Hippocampal formation (tissue), 2 donors: ENCODE data around the gene B3GNT2.
"Not testable (repeated sequence)": the region's sequence is repeated elsewhere in the genome, so short reads cannot be mapped to it uniquely, and the experiment has no call there.

Experiments
- DNase-seq, 2 donors: peaks; one replicate each; lab custom pipeline; 2025; lab: John Stamatoyannopoulos, UW

B3GNT2 gene, protein sequence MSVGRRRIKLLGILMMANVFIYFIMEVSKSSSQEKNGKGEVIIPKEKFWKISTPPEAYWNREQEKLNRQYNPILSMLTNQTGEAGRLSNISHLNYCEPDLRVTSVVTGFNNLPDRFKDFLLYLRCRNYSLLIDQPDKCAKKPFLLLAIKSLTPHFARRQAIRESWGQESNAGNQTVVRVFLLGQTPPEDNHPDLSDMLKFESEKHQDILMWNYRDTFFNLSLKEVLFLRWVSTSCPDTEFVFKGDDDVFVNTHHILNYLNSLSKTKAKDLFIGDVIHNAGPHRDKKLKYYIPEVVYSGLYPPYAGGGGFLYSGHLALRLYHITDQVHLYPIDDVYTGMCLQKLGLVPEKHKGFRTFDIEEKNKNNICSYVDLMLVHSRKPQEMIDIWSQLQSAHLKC

GRCh38 chr2:62195421-62196277 is at the start of gene B3GNT2:
Gene B3GNT2 (plus strand): TSS chr2:62196115. CDS start chr2:62222221, 26,106 bp downstream.
- peak; percentile 74 to 81 for DNase-seq

GRCh38 chr2:62146790-62147189 is 49.1 kb upstream of the B3GNT2 start:
- not testable (repeated sequence) for DNase-seq

DNA sequence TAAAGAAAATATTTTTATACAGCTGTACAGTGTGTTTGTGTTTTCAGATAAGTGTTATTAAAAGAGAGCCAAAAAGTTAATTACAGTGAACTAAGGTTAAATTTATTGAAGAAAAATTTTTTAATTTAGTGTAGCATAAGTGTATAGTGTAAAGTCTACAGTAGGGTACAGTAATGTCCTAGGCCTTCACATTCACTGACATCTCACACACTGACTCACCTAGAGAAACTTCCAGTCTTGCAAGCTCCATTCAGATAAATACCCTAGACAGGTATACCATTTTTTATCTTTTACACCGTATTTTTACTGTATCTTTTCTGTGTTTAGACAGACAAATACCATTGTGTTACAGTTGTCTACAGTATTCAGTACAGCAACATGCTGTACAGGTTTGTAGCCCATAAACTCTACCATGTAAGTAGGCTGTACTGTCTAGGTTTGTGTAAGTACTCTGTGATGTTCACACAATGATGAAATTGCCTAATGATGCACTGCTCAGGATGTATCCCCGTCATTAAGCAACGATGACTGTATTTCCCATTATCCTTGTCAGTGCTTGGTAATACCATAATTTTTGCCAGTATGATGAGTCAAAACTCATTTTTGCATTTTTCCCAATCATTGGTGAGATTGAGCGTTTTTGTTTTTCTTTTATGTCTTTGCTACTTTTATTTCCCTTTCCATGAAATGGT is 48.2 kb upstream of the B3GNT2 start:
- no peak for DNase-seq

GRCh38 chr2:62149708-62150107 is 46.2 kb upstream of the B3GNT2 start:
- DNase-seq: no peak

GRCh38 chr2:62150597-62151305 is 45.2 kb upstream of the B3GNT2 start:
- DNase-seq: no peak

DNA sequence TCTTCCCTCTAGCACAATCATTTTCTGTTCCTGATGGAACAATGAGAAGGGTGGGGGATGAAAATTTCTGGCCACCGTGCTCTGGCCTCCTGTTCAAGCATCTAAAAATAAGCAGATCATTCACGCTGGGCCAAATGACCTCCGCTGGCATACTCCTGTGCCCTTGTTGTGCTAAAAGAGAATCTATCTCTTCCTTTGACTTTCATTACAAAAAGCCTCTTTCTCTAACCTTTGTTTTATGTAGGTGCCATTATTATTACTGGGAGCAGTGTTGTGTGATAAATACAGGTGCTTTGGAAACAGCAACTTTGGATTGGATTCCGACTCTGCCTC is 44.6 kb upstream of the B3GNT2 start:
- DNase-seq: no peak

- no peak for DNase-seq
Observed at GRCh38 chr2:62152000-62152399, 43.9 kb upstream of the B3GNT2 start.

DNA sequence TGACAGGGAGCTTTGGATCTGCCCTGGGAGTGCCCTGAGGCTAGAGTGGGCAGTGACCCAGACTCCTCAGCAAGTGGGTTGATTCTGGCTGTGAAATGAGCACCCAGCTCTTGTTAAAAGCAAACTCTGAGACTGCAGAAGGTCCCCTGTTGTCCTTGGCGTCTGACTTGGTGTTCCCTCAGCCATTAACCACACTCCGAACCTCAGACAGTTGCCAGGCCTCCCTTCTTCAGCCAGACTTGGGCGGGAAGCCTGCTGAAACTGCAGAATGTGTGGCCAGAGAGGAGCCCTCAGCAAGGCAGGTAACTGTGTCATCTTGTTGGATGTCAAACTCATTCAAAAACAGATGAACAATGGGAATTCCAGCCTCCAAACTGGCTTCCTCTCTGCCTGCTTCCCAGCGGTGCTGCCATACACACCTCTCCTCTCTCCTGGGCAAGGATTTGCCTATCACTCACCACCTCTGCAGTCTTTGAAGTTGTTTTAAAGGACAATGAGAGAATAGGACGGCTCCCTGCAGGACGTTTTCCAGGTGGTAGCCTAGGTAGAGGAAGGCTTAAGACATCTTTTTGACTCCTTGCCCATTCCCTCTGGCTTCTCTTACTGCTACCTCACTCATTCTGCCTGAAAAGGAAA is 38.9 kb upstream of the B3GNT2 start:
- no peak for DNase-seq

GRCh38 chr2:62158444-62159121 is 37.3 kb upstream of the B3GNT2 start:
- no peak for DNase-seq

DNA sequence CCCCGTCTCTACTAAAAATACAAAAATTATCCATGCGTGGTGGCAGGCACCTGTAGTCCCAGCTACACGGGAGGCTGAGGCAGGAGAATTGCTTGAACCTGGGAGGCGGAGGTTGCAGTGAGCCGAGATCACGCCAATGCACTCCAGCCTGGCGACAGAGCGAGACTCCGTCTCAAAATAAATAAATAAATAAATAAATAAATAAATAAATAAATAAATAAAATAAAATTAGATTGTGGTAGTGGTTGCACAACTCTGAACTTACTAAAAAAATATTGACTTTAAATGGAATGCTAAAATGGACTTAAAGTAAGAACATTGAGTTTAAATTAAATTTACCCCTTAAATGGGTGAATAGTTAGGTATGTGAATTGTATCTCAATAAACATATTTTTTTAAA is 35.2 kb upstream of the B3GNT2 start:
- DNase-seq: not testable (repeated sequence)

DNA sequence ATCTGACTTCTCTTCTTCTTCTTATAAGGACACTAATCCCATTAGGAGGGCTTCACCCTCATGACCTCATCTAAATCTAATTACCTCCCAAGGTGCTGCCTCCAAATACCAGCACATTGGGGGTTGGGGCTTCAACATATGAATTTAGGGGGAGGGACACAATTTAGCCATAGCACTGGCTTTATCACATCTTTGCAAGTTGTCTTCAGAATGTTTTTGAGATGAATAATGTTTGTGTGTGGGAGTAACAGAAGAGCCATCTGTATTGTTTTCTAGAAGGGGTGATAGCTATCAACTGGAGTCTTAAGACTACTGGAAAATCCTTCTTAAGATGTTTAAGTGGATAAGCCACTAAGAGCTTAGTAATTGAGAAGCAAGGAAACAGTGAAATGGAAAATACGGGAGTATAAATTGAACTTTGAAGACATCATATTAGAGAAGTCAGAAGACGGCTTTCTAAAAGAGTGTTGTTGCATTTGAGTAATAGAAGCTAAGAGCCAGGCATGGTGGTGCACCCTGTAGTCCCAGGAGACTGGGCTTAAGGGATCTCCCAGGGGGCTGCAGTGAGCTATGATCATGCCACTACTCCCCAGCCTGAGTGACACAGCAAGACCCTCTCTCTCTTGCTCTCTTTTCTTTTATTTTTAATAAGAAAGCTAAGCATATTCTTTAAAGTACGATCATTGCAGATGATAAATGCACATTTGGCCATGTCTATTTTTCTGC is 32.6 kb upstream of the B3GNT2 start:
- no peak for DNase-seq

GRCh38 chr2:62163834-62164233 is 32.1 kb upstream of the B3GNT2 start:
- DNase-seq: no peak

- DNase-seq: peak in 1 of 2 donors; percentile 26
Observed at GRCh38 chr2:62175728-62176127, 20.2 kb upstream of the B3GNT2 start.

GRCh38 chr2:62176801-62177200 is 19.1 kb upstream of the B3GNT2 start:
- DNase-seq: no peak

- DNase-seq: no peak
Observed at GRCh38 chr2:62177392-62178049, 18.4 kb upstream of the B3GNT2 start.

GRCh38 chr2:62178741-62179271 is 17.1 kb upstream of the B3GNT2 start:
- no peak for DNase-seq

DNA sequence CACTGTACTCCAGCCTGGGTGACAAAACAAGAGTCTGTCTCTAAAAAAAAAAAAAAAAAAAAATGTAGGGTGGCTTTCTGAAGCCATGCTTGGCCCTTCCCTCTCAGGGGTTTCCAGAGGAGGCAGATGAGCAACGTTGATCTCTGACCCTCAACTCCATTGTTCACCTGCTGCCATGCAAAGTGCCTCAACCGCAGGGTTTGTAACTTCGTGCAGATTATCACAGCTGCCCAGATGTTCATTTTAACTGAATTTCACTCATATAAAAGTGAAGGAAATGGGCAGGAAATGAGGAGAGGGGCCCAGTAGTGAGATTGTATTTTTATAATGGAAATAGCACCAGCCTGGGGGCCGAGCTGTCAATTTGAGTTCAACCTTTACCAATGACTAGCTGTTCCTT is 14.9 kb upstream of the B3GNT2 start:
- no peak for DNase-seq

DNA sequence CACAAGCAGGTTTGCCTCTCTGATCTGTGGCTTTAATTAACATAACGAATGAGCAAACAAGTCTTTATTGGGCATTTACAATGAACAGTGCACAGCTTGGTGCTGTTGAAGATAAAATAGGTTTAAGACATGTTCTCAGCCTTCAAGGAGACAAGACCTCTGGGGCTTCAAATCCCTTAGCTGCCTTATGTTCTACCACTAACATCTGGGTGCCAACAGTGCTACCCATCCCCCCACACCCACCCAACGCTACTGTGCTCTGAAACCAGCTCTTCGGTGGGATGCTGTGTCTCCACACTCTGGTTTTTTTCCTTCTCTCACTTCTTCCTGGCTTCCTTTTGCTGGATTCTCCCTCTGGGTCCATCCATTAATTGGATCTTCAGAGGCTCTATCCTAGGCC is 14.1 kb upstream of the B3GNT2 start:
- no peak for DNase-seq

DNA sequence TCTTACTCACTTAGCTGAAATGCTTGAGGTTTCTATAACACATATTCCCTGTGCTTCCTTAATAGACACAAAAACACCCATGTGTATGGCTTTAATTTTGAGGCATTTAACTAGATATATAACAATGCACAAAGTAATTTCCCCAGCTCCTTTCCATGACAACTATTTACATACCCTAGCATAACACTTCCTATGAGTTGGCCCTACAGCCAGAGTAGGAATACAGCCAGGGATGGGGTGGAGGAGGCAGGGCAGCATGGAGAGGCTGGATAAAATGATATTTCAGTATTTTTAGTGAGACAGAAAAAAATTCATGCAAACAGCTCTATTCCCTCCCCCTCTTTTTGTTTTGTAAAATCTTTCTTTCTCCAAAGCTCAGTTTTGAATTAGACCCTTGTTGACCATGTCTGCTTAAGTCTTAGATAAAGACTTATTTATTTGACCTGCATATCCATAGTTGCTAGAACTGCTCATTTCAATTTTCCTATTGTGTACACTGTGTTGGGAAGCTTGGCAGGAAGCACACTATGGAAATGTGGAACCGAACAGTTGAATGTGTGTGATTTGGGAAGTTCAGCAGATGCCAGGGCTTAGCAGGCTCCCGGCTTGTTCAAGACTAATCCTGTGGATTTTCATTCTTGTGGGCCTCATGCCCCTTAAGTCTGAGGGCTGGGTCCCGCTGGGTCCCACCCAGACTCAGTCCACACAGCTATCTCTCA is 11.2 kb upstream of the B3GNT2 start:
- no peak for DNase-seq
